Measurements from ENCODE around the gene PCDH9.

PCDH9 gene

DNA sequence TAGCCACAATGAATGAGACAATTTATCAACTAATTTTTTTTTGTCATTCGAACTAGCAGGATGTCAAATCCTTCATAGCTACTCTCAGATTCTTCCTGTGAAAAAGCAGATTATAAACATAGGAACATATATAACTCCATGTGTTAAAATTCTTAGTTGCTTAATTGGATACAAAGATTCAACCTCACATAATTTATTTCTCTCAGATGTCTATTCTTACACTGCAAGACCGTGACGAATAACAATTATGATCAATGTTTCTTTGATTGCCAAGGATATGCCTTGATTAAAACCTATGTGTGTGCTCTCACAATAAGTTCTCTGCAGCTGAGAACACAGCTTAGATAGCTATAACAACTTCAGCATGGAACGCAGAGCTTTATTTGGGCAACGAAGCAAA is 872.7 kb downstream of the PCDH9 start:
- no peak for DNase-seq

DNA sequence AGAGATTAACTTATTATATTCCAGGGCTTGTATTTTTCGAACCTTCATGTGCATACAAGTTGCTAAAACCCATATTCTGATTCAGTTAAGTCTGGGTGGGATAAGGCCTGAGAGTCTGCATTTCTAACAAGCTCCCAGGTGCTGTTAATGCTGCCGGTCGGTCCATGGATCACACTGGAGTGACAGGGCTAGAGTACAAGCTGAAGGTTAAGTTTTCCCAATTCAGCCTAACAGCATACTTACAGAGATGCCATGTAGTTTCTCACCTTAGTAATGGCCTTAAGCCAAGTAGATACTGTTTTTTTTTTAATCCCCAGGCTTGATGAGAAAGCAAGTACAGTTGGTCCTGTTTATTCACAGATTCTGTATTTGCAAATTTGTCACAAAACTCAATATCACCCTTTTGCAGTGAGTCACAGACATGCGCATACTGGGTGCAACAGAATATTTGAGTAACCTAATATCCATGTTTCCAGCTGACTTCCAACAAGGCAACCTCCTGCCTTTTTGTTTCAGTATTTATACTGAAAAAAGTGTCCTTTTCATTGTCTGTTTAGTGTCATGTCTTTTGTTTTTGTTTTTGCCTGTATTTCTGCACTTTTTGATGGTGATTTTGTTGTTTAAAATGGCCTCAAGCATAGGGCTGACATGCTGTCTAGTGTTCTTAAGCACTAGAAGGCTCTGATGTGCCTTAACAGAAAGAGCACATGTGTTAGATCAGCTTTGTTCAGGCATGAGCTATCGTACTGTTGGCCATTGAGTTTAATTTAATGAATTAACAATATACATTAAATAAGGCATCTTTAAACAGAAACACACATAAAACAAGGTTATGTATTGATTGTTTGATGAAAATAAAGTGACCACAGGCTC is 875.0 kb downstream of the PCDH9 start:
- DNase-seq: no peak

DNA sequence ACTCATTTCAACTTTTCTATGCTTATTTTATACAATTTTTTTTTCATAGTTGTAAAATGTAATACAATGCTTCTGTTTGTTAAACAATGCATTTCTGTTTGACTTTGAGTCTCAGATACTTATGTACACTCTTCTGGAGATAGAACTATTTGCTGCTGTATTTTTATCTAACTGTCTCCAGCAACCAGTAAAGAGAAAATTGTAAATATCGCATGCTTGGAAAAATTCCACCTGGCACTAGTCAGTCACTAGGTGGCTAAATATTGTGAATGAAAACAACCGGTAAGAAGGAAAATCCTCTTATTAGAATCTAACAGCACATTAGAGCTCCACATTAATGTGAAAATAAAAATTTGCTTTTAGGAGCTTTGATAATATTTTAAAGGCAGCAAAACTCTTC is 876.5 kb downstream of the PCDH9 start:
- DNase-seq: no peak

DNA sequence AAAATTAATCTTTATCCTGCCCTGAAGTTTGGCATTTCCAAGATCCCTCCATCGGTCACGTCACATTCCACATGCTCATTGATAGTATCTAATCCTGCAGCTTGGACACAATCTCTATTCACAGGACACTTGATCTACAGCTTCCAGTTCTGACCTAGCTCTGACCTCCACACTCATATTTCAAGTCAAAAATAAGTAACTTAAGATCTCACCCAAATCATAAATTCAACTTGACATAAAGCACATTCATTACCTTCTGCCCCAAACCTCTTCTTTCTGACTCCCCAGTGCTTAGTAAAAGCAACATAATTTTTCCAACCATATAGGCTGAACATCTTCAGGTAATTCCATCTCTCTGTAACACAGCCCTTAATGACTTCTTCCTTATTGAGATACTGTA is 880.2 kb downstream of the PCDH9 start:
- no peak for DNase-seq

DNA sequence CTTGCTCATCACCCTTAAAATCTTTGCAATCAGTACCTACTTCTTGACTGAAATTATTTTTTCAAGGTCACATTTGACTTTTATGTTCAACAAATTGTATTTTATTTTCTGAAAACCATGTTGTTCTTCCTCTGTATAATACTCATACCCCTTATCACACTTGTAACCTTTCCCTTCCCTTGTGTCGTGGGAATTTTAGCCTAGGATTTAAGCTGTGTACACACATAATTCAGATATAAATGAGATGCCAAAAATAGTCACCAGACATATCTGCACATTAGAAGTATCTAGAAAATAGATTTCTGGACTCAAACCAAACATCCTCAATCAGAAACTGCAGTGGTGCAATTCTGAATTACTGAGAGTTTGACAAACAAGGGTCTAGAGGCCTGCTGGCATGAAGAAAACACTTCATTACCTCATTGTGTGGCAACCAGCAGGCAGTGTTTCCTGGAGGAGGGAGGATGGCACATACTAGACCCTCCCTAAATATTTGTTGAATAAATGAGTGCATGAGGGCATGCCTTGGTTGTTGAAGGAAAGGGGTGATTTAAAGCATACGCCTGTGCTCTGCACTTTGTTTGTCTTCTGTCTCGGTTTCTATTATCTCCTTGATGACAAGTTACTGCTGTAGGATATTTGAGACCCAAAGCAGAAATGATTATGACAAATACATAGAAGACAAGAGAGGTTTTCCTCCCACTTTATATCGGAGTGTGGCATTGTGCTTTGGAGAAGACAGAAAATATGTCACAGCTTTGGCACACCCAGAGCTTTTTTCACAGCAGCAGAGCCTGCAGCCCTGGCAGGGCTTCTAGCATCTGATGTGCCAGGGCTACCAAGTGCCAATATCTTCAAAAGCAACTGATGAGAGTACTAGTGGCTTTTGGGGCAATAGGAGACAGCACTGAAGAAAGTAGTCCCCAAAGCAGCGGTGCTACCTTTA is 881.1 kb downstream of the PCDH9 start:
- DNase-seq: no peak

DNA sequence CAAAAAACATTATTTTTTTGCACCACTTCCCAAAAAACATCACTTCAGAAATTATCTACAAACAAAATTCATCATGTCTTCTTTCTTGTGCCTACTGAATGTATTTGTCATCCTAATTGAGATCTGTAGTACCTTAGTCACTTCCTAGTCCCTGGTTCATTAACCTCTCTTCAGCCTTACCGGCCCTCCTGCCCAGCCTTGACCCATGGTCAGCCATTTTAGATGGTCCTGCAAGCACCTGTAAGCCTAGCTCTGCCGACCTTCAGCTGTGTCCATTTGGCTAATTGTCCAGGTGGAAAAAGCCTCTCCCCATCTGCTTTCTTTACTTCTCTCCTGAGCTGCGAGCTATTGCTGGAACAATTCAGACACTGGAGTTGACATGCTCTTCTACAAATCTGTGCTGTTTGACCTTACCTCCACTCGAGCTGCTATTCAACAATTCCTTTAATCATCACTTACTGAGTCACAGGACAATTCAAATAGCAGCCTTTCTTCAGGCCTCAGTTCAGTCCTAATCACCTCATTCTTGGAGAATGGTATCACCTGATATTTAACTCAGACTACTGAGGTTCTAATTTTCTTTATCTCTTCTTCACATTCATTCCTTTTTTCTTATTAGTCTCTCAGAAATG is 882.5 kb downstream of the PCDH9 start:
- no peak for DNase-seq

DNA sequence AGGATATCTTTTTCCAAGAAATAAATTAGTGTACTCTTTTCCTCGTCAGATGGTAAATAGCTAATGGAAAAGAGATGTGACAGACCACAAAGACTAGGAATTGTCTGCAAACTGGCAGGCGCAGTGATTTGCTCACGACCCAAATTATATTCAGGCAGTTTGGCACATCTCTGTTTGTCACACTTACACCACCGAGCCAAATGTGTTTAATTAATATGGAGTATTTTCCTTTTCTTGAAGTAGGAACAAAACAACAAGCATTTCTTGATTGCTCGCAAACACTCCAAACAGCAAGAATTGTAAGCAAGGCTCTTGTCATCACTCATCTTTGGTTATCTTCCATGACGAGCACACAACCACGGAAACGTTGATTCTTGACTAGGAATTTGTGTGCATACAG is 884.2 kb downstream of the PCDH9 start:
- DNase-seq: no peak

DNA sequence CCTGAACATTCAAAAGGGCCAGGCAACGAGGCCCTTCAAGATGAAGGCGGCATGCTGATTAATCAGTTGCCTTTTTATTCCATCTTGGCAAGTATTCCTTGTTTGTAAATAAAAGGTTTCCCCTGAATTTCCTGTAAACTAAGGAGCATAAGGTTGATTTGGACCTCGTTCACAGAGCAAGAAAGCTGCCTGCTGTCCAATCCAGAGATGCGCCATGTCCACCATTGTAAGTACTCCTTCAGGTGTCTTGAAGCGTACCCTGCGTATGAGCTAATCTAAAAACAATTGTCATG is 884.7 kb downstream of the PCDH9 start:
- no peak for DNase-seq

DNA sequence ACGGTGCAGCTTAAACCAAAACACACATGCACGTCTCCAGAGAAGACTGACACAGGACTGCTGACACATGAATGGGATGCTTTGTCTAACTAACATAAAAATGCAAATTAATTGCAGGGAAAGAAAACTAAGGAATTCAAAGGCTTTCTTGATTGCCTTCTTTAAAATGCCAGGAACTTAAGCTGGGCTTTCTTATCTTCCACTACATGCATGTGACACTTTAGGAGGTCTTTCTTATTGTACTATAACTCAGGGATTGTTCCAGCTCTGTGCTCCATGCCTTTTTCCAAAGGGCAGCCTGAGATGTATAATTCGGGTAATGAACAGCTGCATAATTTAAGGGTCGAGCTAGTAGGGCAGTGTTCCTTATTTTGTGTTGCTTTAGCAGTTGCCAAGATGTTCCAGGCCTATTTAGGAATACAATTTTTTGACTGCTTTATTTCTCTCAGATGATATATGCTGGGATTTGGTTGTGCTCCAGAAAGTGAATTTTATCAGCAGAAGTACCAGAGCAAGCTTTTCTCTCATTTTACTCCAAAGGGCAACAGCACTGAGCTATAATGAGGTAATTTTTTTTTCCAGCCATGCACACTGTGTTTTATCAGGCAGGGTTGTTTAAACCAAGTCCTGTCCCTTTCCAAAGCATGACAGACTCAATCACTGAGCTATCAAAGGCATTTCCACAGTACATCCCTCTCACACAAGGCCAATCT is 885.2 kb downstream of the PCDH9 start:
- DNase-seq: no peak

DNA sequence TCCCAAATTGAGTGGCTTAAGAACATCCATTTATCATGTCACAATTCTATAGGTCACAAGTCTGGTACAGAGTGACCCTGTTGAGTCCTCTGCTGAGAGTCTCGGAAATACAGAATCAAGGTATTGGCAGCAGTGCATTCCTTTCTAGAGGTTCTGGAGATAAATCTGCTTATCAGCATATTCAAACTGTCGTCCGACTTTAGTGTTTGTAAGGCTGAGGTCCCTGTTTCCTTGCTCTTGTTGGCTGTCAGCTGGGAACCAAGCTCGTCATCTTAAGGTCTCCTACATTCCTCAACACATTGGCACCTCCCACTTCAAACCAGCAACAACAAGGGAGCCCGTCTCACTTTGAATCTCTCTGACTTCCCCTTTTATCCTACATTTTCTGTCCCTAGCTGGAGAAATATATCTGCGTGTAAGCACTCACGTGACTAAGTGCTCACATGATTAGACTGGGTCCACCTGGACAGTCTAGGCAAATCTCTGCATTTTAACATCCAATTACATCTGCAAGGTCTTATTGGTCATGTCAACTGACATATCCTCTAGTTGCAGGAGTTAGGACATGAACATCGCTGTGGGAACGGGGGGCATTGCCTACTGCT is 886.8 kb downstream of the PCDH9 start:
- no peak for DNase-seq

DNA sequence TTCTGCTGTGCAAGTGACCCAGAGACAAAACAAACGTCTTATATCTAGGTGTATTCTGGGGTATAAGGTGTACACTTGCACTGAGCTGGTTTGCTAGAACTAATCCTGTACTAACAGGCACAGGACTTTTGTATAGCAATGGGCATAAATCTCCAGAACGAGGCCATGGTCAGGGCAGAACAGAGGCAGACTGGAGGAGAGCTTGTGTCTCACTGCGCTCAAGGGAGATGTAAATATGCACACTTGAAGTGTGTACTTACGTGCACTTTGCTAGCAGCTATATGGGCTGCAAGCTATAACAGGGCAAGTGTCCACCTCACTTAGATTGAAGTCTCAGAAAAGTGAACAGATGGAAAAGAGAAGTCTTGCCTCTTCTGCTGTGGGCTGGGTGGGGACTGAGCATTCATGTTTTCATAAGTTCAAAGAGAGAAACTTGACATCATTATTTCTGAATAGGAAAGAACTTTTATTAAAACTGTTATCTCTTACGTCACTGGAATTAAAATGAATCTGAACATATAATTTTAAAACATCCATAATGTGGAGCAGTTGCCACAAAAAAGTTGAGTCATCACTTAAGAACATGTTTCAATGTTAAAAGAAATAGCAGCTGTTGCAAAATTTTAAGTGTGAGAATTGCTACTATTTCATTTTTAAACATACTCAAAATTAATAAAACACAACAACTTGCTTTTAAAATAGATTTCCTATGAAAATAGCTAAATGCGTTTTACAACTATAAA is 888.3 kb downstream of the PCDH9 start:
- DNase-seq: no peak

DNA sequence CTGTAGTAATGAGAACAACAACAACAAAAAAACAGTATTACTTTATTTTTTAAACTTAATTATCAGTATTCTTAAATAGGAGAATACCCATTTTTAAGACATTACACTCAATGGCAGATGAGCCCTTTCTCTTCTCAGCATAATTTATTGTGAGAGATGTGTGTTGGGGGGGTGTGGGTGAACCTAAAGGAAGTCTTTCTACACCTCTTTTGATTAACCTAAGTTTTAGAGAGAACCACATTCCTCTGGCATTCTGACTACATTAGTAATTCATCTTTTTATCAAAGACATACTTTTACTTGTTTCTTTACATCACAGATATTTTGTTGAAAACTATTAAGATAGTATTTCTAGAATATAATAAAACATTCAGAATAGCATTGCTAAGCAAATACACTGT is 890.9 kb downstream of the PCDH9 start:
- no peak for DNase-seq

DNA sequence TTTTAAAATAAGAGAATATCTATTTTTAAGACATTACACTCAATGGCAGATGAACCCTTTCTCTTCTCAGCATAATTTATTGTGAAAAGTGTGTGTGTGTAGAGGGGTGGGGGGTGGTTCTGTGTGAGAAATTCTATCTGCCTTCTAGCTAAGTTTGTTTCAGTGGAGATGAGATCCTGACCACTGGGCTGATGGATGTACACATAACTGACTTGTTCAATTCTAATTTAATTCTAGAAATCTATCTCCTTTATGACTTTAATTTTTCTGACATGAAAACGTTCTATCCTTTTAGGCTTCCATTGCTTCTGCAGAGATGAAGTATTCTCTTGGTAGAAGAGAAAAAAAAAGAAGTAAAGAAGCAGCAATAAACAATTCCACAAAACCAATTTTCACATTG is 891.6 kb downstream of the PCDH9 start:
- DNase-seq: no peak

DNA sequence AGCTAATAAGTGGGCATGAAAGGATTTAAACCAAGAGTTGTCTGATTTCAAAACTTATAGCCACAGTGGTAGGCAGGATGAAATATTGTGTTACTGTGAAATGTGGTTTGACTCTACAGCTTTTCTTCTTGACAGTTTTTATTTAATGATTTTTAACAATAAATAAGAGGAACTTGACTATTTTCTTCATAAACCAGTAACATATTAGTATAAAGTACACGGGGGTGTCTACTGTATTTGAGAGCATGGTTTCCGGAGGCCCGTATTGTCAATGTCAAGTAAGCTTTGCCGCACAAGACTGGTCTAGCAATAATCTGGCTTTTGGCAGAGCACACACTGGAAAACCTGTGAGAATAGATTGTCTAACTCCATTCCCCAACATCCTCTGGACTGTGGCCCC is 894.5 kb downstream of the PCDH9 start:
- no peak for DNase-seq

DNA sequence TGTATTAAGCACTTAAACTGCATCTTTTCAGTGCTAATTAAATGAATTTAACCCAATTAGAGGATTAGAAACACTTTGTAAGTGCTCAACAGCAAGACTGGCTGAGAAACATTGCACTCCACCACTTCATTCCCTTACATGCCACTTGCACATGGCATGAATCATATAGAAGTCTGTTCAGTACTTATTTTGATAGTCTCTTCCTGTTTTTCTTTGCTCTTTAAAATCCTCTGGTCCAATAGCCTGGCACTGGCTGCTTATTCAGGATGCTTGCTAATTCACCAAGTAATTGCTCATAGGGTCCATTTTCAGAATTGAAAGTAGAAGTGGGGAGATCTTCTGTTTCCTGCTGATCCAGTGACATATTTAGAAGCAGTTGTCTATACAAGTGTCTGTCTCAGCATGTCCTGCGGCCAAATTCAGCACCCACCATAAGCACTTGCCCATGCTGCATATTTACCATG is 900.1 kb downstream of the PCDH9 start:
- DNase-seq: no peak

DNA sequence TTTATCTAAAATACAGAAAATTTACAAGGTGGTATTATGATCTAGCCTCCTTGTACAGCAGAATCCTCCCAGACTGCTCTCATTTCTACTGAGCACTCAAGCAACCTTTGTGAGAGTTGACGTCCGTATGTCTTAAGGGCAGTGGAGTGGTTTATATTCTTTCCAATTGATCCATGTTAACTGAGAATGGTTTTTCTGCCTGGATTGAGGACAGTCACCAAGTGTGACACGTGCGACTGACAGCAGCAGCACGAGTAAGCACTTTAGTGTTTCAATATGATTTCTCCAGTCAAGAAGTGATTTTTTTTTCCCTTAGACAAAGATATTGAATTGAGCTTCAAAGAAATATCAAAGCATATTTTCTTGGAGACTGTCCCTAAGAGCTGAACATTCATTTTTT is 901.7 kb downstream of the PCDH9 start:
- DNase-seq: no peak

DNA sequence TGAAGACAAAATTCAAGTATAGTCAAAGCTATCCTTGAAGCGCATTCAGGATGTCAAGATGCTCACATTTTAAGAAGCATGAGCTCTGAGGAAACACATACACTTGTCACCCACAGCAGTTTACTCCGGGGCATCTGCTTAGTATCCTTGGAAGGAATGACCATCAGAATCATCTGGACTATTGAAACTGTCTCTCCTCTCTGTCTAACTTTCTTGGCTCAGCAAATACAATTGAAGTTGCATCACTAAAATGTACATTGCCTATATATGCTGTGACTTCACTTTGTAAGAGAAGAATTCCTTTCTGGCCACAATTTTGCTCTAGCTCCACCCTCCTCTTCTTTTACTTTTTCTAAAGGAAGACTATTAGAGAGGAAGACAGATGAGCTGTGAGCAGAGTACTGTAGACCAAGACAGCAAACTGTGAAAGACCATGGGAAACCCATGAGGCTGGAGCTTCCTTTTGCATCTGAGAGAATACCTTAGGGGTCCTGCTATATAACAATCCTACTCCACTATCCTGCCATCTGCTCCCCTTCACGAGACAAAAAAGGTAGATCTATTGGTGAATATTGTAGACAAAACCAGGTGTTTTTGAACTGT is 906.3 kb downstream of the PCDH9 start:
- no peak for DNase-seq

DNA sequence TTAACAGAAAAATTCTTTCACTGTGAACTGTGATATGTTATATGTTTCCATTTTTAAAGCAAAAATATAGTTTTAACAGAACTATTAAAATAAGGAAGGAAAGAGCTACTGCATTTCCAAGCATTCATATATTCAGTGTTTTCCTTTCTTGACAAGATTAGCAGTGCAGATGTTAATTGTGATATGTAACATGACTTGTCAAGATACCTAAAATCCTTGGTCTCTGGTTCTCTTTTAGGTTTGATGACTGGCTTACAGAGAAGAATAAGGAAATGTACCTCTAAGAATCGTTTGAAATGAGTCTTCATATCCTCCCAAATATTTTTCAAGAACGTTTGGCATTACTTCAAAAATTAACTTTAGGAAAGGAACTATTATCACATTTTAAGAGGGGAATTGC is 907.2 kb downstream of the PCDH9 start:
- DNase-seq: no peak

DNA sequence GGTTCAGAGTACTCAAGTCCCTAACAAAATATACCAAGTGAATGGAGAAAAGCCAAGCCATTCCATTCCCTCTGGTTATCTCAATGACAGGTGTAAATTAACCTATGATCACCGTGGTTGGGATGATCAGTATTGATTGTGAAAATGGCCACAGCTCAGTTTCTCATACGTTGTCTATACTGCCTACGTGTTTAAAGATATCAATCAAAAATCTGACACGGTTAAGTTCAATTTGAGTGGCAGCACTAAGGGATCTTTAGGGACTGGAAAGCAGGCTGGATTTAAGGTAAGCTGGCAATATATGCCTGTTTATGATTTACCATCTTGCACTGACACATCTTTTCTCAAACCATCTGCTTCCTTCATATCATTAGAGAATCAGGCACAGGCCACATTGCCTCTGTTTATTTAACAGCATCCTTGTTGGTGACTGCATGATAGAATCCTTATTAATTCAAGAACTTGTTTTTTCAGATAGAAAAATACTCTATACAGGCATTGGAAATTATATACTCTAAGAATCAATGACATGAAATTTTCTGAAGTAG is 907.9 kb downstream of the PCDH9 start:
- DNase-seq: no peak

DNA sequence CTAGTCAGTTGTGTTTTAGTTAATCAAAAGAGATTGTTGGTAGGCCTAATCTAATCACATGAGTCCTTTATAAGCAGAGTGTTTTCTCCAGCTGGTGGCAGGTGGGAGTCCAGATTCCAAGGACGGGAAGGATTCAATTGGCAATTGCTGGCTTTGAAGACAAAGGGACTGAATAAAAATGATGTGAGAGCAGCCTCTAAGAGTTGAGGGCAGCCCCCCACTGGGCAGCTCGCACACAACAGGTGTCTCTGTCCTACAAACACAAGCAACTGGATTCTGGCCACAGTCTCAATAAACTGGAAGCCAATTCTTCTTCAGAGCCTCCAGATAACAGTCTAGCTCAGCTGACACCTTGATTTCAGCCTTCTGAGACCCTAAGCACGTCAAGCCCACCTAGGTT is 915.2 kb downstream of the PCDH9 start:
- DNase-seq: no peak

DNA sequence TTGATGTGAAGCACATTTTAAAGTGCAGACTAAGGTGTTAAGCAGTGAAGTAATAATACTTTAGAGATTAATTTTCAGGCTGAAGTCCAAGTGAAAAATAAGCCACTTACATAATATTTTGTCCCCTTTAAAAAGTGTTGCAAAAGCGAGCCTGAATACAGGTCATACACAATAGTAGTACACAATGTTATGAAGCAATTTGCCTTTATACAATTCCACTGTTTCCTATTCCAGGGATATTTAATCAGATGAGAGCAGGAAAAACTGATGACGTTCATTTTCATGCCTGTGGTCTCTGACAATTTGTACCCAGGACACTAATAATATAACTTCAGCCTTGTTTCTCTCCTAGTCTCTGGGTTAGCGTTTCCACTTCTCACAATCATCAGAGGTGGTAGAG is 916.7 kb downstream of the PCDH9 start:
- no peak for DNase-seq
